GM19324 (cell line): Measurements from ENCODE around the gene GPR176.

Source experiments
- ATAC-seq: cut with Tn5 transposase; IDR thresholded peaks from one replicate; pipeline ENCODE4 v1.9.1; 2021; ENCODE audit warnings: mild to moderate bottlenecking, moderate library complexity; ENCODE audit not compliant: unreplicated experiment, low FRiP score

The GPR176 gene

GRCh38 chr15:39752246-39752645, 167.8 kb downstream of the GPR176 start:
- no peak for ATAC-seq
